GM21737 (cell line): Measurements from ENCODE around the gene CEP170.
A peak's percentile ranks its signal among the peaks of the same experiment; 100 is the strongest.
"Not testable (repeated sequence)": the region's sequence is repeated elsewhere in the genome, so short reads cannot be mapped to it uniquely, and the experiment has no call there.

ENCODE experiments used
- ATAC-seq: cut with Tn5 transposase; IDR thresholded peaks from one replicate; pipeline ENCODE4 v1.9.1; 2021; ENCODE audit warnings: mild to moderate bottlenecking, moderate library complexity; ENCODE audit not compliant: unreplicated experiment

The CEP170 gene

DNA sequence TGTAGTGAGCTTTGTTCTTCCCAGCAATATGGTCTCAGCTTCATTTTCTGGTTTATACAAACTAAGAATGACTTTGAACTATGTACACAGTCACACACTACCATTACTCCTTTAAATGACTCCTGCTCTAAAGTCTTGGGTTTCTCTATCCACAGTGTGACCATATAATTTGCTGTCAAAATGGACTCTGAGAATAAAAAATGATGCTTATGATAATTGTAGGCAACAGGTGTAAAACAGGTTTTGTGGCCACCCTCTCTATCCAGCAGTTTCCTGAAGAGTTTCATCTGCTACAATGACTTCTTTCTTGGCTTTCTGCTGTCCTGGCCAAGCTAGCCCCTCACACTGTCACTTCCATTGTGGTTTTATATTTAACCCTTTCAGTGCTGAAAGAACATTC lies 71.4 kb downstream of the CEP170 start:
- ATAC-seq = not testable (repeated sequence)

DNA sequence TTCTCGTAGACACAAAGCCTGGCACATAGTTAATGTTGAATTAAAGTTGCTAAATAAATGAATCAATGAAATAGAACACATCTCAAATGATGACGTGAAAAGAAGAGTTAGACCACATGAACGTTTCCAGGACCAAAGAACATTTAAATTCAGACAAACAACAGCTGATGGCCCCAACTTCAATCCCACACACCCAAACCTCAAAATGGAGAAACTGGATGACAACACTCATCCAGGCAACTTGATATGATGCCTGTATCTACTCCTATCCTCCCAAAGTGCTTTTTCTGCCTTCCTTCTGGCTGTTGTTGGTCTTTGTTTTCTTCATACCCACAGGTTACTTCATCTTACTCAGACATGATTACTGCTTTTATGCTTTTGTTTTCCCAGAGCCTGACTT lies 71.9 kb downstream of the CEP170 start:
- ATAC-seq = not testable (repeated sequence)

DNA sequence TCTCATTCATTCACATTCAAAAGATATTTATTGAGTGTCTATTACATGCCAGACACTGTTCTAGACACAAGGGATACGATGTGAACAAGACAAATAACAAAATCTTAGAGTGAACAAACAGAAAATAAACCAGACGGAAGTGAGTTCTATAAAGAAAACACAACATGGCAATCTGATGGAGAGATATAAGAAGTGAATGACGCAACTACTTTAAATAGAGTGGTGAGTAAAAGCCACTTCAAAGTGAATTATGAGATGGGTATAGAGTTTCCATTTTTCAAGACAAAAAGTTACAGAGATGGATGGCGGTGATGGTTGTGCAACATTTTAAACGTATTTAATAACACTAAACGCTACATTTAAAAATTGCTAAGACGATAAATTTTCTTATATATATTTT lies 75.4 kb downstream of the CEP170 start:
- ATAC-seq = no peak

DNA sequence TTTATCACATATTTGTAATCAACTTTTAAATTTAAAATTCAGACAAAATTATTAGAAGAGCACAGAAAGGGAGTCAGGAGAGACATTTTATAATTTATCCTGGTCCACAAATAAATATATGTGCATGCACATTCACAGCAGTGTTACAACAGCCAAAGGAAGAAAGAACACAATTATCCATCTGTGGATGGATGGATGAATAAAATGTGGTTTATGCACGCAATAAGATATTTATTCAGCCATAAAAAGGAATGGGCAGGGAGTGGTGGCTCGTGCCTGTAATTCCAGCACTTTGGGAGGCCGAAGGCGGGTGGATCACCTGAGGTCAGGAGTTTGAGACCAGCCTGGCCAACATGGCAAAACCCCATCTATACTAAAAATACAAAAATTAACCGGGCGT lies 77.3 kb downstream of the CEP170 start:
- not testable (repeated sequence) for ATAC-seq

DNA sequence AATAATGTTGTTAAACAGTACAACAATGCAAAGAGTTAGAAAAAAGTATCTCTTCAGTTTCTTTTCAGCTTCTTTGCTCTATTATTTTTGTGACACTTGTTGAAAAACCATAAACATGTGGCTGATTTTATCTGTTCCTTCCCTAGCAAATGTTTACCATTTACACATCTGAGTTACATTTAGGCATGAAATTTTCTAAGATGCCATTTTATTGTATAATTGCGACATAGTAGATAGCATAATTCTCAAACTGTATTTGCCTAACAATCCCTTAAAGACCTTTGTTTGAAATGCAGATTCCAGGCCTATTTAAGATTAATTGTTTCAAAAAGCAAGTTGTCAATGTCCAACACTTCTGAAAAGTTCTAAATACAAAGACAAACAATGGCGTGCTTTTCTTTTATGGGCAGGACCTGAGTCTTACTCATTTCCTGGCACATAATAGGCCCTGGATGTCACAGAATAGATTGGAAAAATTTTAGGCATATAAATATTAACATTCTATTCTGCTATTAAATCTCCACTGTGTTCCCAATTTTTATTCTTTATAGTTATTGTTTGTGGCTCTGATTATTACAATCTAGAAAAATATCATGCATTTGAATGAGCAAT lies 81.2 kb downstream of the CEP170 start:
- ATAC-seq = not testable (repeated sequence)

DNA sequence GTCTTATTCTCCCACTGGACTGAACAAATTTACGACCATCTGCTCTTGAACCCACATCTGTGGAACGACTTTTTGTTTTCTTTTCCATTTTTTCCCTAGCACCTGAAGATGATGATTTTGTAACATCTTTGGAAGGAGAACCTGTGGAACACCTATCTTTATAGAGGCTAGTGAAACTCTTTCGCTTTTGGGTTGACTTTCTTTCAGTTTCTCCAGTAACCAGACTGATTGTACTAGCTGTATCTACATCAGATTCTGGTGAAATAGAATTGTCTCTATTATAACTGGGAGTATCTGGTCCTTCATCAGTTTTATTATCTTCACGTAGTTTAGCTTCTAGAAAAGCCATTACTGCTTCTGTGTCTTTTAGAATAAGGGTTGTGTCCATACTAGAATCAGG lies 90.2 kb downstream of the CEP170 start:
- not testable (repeated sequence) for ATAC-seq

DNA sequence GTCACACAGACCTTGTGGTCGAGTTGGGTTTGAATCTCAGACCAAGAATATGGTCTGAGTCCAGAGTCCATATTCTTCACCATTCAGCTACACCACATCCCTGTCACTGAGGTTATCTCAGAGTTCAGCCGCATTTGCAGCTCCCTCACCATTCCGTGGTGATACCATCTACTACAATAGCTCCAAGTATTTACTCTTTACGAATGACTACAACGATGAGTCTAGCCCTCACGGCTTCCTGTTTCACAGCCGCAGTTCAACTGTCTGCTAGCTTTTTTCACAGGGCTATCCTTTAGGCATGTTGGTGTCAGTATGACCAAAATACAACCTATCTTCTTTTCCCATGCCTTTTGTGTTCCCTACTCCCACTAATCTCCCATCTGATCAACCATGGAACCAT lies 104.2 kb downstream of the CEP170 start:
- not testable (repeated sequence) for ATAC-seq

DNA sequence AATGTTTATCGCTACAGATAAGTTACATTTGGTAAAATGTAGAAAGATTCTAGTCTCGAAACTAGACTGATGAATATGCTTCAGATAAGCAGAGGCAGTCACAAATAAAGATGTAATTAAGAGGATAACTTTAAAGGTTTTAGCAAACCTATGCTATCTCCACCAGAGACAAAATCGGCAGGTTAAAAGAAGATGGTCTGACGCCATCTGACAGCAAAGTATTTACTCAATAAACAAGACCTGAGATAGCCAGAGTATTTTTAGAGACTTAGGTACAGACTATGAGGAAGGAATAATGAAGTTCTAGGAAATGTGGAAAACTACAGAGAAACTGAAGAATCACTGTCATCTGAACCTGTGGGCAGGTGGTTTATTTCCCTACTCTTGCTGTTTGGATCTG lies 106.0 kb downstream of the CEP170 start:
- ATAC-seq = not testable (repeated sequence)

DNA sequence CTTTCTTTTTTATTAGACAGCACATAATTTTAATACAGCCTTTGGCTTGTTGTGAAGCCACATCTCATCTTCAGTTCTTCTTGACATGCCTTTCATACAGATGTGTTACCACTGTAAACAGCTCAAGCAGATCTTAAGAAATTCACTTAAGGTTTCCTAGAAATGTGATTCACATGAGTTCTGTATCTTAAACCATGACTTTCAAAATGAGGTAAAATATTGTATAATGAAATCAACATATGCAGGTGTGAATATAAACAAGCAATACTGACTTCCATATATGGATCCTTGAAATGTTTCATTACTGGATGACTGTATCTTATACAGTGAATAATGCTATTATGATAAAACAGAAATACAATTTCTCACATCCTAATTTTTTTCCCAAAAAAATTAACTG lies 107.7 kb downstream of the CEP170 start:
- not testable (repeated sequence) for ATAC-seq

DNA sequence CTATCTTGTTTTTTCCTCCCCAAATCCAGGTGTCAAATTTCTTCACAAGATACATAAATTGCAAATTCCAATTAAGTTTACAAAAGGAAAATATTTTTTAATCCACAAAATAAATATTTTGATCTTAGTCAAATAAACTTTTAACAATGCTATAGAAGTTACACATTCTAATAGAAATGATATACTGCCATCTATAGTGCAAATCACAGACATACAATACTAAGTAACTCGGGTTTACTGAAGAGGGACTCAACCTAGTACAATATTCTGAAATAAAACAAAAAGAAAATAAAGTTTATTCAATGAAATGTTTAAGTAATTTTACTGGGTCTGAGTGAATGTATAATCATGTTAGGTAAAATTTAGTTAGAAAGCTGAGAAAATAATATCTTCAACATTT lies 114.6 kb downstream of the CEP170 start:
- not testable (repeated sequence) for ATAC-seq

DNA sequence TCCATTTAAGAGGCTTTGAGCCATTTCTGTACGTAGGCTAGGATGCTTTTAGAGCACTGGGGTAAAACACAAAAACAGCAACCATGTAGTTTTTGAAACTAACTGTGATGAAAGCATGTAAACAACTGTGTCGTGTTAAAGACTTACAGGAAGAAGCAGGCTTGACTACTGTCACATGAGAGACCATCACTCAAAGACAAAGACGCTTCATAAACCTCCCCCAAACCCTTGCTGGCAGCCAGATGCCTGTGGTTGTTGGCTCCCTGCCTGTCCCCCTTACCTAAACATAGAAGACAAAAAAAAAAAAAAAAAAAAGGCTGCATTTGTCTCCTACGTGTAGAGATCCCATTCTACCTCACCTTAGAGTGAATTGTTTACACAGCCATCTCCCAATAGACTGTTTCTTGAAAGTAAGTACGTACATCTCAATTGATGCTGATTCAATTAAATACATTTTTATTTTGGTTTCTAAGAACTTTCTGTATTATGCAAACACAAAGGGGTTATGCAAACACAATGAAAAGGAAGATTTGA lies 132.1 kb downstream of the CEP170 start:
- ATAC-seq = not testable (repeated sequence)

DNA sequence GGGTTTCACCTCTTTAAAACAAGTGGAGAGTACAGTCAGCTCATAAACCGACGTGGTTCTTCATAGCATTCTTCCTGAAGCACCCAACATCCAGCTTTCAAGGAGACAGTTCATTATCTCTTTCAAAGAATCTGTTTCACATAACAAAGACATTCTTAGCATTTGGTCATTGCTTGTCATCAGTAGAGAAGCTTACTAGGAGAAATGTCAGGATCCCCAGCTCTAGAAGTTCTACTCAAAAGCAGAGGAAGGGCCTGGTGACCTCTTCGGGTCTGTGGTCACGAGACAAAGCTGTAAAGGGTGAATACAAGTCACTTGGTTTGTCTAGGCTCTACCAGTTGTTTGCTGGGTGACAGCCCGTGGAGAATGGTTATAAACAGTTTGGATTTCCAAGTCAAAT lies 133.1 kb downstream of the CEP170 start:
- ATAC-seq = not testable (repeated sequence)

DNA sequence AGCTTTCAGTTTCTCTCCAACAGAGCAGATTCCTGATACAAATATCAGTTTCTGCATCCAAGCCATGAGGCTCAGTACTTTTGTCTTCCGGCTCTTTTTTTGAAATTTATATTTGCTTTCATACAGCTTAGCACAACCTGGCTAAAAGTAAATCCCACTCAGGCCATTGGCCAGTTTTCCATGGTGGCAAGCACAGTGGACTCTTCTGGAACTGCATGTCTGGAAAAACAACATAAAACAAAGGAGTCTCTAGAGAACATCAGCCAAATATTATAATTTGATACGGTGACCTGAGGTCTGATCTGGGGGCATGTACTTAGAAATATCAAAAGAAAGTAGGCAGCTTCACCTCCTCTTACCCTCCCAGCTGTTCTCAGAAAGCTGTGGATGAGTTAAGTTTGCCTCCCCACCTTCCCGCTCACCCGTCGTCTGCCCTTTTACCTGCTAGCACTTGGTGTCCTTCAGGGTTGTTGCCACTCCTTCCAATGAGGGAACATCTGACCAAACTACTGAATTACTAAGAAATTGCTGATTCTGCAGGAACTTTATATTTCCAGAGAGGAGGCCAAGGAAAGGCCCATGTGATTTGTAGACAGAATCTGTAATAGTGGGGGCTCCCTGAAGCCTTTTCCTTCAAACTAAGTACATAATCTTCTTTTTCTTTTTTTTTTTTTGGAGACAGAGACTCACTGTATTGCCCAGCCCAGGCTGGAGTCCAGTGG lies 136.3 kb downstream of the CEP170 start:
- ATAC-seq = not testable (repeated sequence)

DNA sequence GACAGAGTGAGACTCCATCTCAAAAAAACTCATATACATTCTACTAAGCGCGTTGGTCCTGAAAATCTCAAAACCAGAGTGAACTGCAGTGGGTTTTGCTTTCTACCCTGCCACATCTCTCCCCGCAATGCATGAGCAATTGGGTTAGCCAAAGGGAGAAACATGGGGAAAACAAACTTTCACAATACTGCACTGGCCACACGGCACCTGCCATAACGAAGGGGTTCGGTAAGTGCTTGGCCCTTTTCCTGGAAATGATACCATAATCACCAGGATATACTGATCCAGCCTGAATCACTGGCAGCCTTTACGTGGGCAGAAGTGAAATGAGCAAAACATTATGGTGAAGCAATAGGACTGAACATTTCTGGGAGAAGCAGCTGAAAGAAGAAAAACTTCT lies 138.9 kb downstream of the CEP170 start:
- ATAC-seq = not testable (repeated sequence)

DNA sequence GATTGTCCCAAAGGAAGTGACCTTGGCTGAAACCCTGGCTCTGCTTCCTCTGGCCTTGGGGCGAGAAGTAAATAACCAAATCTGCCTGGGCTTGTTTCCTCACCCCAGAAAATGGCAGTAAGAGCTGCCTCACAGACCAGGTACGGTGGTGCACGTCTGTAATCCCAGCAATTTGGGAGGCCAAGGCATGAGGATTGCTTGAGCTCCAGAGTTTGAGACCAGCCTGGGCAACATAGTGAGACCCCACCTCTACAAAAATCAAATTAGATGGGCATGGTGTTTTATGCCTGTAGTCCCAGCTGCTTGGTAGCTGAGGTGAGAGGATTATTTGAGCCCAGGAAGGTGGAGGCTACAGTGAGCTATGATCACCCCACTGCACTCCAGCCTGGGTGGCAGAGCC lies 140.3 kb downstream of the CEP170 start:
- ATAC-seq = not testable (repeated sequence)

DNA sequence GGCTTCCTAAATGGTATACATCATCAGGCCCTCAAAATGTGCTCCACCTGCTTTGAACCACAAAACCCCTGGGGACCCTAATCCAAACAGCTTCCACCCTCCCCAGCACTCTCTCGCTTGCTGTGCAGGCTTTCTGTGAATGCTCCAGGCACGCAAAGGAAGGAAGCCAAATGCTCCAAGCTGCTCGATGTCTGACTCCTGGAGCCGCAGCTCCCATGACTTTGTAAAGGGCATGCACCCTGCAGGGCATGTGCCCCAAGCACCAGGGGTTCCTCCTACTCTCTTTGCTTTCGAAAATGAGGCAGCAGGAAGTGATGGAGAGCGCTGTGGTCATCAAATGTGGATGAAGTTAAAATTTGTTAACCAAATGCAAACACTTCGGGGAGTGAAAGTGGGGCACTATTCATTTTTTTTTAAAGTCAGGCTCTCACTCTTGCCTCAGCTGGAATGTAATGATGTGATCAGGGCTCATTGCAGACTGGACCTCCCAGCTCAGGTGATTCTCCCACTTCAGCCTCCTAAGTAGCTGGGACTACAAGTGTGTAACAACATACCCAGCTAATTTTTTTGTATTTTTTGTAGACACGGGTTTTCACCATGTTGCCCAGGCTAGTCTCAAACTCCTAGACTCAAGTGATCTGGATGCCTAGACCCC lies 140.9 kb downstream of the CEP170 start:
- ATAC-seq = peak; percentile 89

DNA sequence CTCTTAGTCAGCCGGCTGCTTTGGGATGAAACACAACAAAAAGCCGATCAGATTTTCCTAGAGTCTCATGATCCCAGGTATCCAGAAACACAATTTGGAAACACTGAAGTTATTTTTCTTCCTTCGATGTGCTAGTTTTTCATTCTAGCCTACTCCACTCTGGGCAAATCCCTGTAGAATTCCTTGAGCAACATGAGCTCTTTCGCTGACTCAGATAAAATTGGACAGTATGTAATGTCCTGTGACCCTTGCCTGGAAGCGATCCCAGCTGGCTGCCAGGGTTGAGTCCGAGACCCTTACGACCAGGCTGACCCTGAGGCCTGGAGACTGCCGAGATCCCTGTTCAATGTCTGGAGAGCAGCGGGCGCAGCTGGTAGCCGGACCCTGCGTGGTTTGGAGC lies 147.9 kb downstream of the CEP170 start:
- ATAC-seq = not testable (repeated sequence)

DNA sequence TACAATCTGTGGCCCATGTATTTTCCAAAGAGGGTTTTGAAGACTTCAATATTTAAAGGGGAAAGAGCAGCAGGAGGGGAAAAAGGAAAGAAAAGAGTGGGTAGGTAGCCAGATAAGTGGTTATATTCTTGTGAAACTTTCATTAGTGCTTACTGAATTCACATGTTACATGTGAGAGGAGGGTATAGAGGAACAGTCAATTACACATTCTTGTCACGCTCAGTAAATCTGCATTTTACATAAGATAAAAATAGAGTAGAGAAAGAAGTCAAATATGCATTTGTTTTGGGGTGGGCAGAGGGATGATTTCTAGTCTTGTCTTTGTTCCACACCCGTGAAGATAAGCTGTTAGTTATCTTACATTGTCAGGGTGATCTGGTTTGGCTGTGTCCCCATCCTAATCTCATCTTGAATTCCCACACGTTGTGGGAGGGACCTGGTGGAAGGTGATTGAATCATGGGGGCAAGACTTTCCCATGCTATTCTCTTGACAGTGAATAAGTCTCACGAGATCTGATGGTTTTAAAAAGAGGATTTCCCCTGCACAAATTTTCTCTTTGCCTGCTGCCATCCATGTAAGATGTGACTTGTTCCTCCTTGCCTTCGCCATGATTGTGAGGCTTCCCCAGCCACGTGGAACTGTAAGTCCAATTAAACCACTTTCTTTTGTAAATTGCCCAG lies 149.3 kb downstream of the CEP170 start:
- ATAC-seq = not testable (repeated sequence)

DNA sequence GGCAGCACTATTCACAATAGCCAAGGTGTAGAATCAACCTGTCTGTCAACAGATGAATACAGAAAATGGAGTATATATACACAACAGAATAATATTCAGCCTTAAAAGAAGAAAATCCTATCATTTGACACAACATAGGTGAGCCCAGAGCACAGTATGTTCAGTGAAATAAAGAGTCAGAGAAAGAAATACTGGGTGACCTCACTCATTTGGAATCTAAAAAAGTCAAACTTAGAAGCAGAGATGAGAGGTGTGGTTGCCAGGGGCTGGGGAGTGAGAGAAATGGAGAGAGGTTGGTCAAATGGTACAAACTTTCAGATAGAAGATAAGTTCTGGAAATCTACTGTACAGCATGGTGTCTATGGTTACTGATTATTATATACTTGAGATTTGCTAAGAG lies 150.0 kb downstream of the CEP170 start:
- ATAC-seq = not testable (repeated sequence)

DNA sequence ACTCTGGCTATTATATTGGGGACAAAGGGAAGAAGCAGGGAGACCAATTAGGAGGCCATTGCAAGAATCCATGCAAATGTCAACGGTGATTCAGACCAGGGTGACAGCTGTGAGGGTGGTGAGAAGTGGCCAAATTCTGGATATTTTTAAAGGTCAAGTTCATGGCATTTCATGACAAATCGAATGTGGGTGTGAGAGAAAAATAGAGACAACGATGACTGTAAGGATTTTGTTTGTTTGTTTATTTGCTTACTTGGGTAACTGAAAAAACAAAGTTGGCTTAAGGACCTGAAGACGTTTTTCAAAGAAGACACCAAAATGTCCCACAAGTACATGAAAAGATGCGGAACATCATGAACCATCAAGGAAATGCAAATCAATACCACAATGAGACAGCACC lies 150.6 kb downstream of the CEP170 start:
- ATAC-seq = not testable (repeated sequence)

DNA sequence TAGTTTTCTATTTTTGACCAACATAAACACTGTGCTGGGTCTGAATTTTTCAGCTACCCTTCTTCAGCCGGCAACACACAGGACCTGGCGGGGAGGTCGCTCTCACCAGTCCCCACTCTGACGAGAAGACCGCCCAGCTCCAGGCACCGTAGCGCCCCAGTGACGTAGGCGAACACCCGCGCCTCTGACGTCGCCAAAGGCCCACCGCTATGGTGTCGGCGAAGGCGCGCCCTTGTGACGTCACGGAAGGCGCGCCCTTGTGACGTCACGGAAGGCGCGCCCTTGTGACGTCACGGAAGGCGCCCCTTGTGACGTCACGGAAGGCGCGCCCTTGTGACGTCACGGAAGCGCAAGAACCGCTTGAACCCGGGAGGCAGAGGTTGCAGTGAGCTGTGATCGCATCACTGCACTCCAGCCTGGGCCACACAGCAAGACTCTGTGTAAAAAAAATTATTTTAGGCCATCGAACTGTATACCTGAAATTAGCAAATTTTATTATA lies 153.5 kb downstream of the CEP170 start:
- ATAC-seq = not testable (repeated sequence)
